ENCODE data around the gene MCOLN1. TPM values are rescaled to one million over a fixed set of nuclear protein-coding genes. Genes with fewer than 3 reads are reported as not detected.
"Not testable (repeated sequence)": the region's sequence is repeated elsewhere in the genome, so short reads cannot be mapped to it uniquely, and the experiment has no call there.

MCOLN1 gene
- total RNA-seq, 2 experiments from 2014 or later: 7.9 to 9.2 TPM

- no peaks in the 10 kb centered on the region for H3K9me3 Mint-ChIP-seq
- intact Hi-C loops (cut with micrococcal nuclease): loop anchor here (5.0 kb wide), 2 partner anchors 117 to 232 kb away; partner anchors contain the start of gene TRAPPC5
Observed at GRCh38 chr19:7565332-7565731, 42.9 kb downstream of the MCOLN1 start.

DNA sequence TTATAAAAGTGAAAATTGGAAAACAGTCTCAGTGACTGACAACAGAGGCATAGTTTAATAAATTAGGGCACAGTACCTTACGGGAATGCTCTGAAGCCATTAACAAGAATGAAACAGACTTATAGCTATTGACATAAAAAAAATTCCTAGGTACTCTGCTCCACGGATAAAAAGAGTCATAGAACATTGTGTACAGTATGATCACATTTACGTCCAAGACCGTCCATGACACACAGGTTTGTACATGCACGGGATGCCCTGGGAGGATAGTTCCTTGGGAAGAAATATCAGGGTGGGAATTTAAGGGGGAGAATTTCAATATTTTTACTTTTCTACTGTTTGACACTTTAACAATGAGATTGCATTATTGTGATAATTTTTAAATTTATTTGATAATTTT, 48.3 kb downstream of the MCOLN1 start:
- POLR2A ChIA-PET: no interaction called here

More at GRCh38 chr19:7565332-7565731, 42.9 kb downstream of the MCOLN1 start:
- Mint-ChIP-seq H3K27ac (no peak overlapping the region), H3K4me1 (ENCODE audit: low read depth) (peaks cover 2% of the 10 kb centered on the region), H3K27me3 (no peaks in the 10 kb centered on the region), H3K36me3 (ENCODE audit: low read depth) (peaks cover 4% of the 10 kb centered on the region), H3K4me3 (no peak overlapping the region)
- ATAC-seq: no peak
- TF ChIP-seq, protein P1, sequence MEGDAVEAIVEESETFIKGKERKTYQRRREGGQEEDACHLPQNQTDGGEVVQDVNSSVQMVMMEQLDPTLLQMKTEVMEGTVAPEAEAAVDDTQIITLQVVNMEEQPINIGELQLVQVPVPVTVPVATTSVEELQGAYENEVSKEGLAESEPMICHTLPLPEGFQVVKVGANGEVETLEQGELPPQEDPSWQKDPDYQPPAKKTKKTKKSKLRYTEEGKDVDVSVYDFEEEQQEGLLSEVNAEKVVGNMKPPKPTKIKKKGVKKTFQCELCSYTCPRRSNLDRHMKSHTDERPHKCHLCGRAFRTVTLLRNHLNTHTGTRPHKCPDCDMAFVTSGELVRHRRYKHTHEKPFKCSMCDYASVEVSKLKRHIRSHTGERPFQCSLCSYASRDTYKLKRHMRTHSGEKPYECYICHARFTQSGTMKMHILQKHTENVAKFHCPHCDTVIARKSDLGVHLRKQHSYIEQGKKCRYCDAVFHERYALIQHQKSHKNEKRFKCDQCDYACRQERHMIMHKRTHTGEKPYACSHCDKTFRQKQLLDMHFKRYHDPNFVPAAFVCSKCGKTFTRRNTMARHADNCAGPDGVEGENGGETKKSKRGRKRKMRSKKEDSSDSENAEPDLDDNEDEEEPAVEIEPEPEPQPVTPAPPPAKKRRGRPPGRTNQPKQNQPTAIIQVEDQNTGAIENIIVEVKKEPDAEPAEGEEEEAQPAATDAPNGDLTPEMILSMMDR (IDR thresholded peaks at IDR 0.05): no peak
- POLR2A ChIA-PET: interaction anchor here (0.6 kb wide), 1 partner anchor 156 kb away, joined by 3 read pairs; no protein-coding TSS in a partner anchor
- CTCF ChIA-PET: interaction anchor here (1.1 to 3.6 kb wide), 2 partner anchors 115 to 186 kb away, joined by 3 to 41 read pairs; partner anchors contain the start of gene TRAPPC5
- DNase-seq: no peak

GRCh38 chr19:7575434-7576040, 53.1 kb downstream of the MCOLN1 start:
- TF ChIP-seq, protein P1 (IDR thresholded peaks at IDR 0.05): no peak
- Mint-ChIP-seq H3K9me3 (no peaks in the 10 kb centered on the region), H3K36me3 (ENCODE audit: low read depth) (no peaks in the 10 kb centered on the region), H3K4me3 (no peak overlapping the region), H3K27me3 (peaks cover 6% of the 10 kb centered on the region), H3K27ac (no peak overlapping the region), H3K4me1 (ENCODE audit: low read depth) (no peaks in the 10 kb centered on the region)
- DNase-seq (peak; percentile 35), ATAC-seq (peak; percentile 42)
- intact Hi-C loops (cut with micrococcal nuclease): no loop called here
- ChIA-PET POLR2A (no interaction called here), CTCF (no interaction called here)

More for the DNA sequence above, 48.3 kb downstream of the MCOLN1 start:
- Mint-ChIP-seq H3K27ac (no peak overlapping the region), H3K9me3 (no peaks in the 10 kb centered on the region), H3K4me3 (no peak overlapping the region), H3K36me3 (ENCODE audit: low read depth) (no peaks in the 10 kb centered on the region), H3K4me1 (ENCODE audit: low read depth) (peaks cover 2% of the 10 kb centered on the region), H3K27me3 (peaks cover 3% of the 10 kb centered on the region)
- intact Hi-C loops (cut with micrococcal nuclease): no loop called here
- ATAC-seq (no peak), DNase-seq (no peak)
- TF ChIP-seq, protein P1 (IDR thresholded peaks at IDR 0.05): no peak
- CTCF ChIA-PET: no interaction called here

DNA sequence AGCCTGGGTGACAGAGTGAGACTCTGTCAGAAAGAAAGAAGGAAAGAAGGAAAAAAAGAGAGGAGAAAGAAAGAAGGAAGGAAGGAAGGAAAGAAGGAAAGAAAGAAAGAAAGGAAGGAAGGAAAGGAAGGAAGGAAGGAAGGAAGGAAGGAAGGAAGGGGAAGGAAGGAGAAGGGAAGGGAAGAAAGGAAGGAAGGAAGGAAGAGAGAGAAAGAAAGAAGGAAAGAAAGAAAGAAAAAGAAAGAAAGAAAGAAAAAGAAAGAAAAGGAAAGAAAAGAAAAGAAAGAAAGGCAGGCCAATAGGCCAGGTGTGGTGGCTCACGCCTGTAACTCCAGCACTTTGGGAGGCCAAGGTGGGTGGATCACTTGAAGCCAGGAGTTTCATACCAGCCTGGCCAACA, 55.0 kb downstream of the MCOLN1 start:
- H3K27ac Mint-ChIP-seq; H3K36me3 Mint-ChIP-seq (ENCODE audit: low read depth); intact Hi-C loops (cut with micrococcal nuclease); H3K9me3 Mint-ChIP-seq; H3K27me3 Mint-ChIP-seq; H3K4me3 Mint-ChIP-seq; H3K4me1 Mint-ChIP-seq (ENCODE audit: low read depth); POLR2A ChIA-PET; DNase-seq; ATAC-seq: not testable (repeated sequence)
- CTCF ChIA-PET: interaction anchor here (1.3 to 2.5 kb wide), 3 partner anchors 9 to 275 kb away, joined by 4 to 17 read pairs (median 5); partner anchors contain the start of gene TRAPPC5

- Mint-ChIP-seq H3K4me1 (ENCODE audit: low read depth) (no peaks in the 10 kb centered on the region), H3K9me3 (no peaks in the 10 kb centered on the region), H3K4me3 (no peak overlapping the region), H3K27ac (no peak overlapping the region), H3K36me3 (ENCODE audit: low read depth) (no peaks in the 10 kb centered on the region), H3K27me3 (peaks cover 6% of the 10 kb centered on the region)
- CTCF ChIA-PET: interaction anchor here (1.3 to 2.5 kb wide), 2 partner anchors 10 to 275 kb away, joined by 4 to 17 read pairs; no protein-coding TSS in a partner anchor
- POLR2A ChIA-PET: no interaction called here
- intact Hi-C loops (cut with micrococcal nuclease): no loop called here
- TF ChIP-seq, protein P1 (IDR thresholded peaks at IDR 0.05): no peak
- no peak for ATAC-seq
- DNase-seq: no peak
Observed at GRCh38 chr19:7578127-7578526, 55.7 kb downstream of the MCOLN1 start.

Data from activated CD8-positive, alpha-beta T cell treated with anti-CD3 and anti-CD28 coated beads for 36 hours (primary cell).